WERI-Rb-1 (cell line): Measurements from ENCODE around the gene FAM193A.
A peak's percentile ranks its signal among the peaks of the same experiment; 100 is the strongest.

Experiments
- DNase-seq: peaks from one replicate; pipeline ENCODE4 v3.0.0-alpha.2; 2020
- H3K27ac ChIP-seq: fragments of 250-450 bp; sonication (Bioruptor Pico); 2 replicates; pipeline ENCODE4 v1.5.1; 2020; ENCODE audit warnings: mild to moderate bottlenecking, moderate library complexity
- H3K27me3 ChIP-seq: fragments of 250-450 bp; sonication (Bioruptor Pico); 2 replicates; pipeline ENCODE4 v1.5.1; 2021; ENCODE audit warnings: mild to moderate bottlenecking, low read depth, moderate library complexity; ENCODE audit not compliant: insufficient read depth, severe bottlenecking
- H3K36me3 ChIP-seq: fragments of 250-450 bp; sonication (Bioruptor Pico); 2 replicates; pipeline ENCODE4 v1.5.1; 2020; ENCODE audit warnings: mild to moderate bottlenecking, moderate library complexity
- H3K4me3 ChIP-seq: 2 replicates; pipeline ENCODE4 v1.5.1; 2011; ENCODE audit warnings: low read depth, mild to moderate bottlenecking, control low read depth, low read length
- H3K9me3 ChIP-seq: fragments of 250-450 bp; sonication (Bioruptor Pico); 2 replicates; pipeline ENCODE4 v1.5.1; 2021; ENCODE audit warnings: mild to moderate bottlenecking, moderate library complexity; ENCODE audit not compliant: severe bottlenecking
- CTCF ChIP-seq: IDR thresholded peaks from 2 replicates; pipeline ENCODE4 v1.5.1; 2011; ENCODE audit warnings: low read depth, mild to moderate bottlenecking, control low read depth, inconsistent platforms, low read length

Gene FAM193A

DNA sequence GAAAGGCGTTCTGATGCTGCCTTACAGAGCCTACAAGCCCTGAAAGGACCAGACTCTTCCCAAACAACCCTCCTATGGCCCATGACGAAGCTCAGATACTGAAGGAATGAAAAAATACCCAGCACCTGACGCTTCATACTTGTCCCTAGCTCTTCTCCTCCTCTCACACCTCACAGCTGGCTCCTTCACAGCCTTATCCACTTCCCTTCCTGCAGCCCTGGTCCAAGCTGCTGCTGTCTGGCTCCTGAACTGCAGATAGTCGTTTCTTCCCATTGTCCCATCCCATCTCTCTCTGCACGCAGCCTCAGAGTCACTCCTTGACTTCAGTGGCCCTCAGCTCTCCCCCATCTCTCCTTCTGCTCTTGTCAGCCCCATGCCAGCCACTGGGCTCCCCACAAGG, 56.6 kb downstream of the FAM193A start:
- peaks cover 21% of the 10 kb centered on the region for H3K36me3 ChIP-seq
- H3K27me3 ChIP-seq, result no peaks in the 10 kb centered on the region
- no peaks in the 10 kb centered on the region for H3K9me3 ChIP-seq
- no peak for DNase-seq
- H3K4me3 ChIP-seq, result no peak overlapping the region
- TF ChIP-seq CTCF, result no peak
- no peak overlapping the region for H3K27ac ChIP-seq

DNA sequence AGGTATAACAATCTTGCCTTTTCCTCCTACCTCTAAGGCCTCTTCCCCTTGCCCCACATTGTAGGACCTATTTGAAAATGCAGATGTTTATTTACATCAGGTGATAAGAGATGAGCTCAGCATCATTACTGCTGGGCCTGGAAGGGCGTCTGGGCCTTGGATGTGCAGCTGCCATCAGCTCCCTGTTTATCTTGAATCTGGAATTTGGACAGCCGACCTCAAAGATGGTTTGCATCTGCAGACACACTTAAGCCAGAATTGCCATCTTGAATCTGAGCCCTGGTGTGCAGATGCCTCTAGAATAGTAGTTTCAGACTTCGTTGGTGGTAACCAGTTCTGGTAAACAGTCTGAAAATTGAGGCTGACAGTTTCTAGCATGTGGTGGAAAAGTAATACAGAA, 59.0 kb downstream of the FAM193A start:
- Histone ChIP-seq H3K4me3 (no peak overlapping the region), H3K9me3 (no peaks in the 10 kb centered on the region), H3K27ac (no peak overlapping the region), H3K36me3 (peaks cover 43% of the 10 kb centered on the region), H3K27me3 (no peaks in the 10 kb centered on the region)
- TF ChIP-seq CTCF, result no peak
- DNase-seq, result no peak

DNA sequence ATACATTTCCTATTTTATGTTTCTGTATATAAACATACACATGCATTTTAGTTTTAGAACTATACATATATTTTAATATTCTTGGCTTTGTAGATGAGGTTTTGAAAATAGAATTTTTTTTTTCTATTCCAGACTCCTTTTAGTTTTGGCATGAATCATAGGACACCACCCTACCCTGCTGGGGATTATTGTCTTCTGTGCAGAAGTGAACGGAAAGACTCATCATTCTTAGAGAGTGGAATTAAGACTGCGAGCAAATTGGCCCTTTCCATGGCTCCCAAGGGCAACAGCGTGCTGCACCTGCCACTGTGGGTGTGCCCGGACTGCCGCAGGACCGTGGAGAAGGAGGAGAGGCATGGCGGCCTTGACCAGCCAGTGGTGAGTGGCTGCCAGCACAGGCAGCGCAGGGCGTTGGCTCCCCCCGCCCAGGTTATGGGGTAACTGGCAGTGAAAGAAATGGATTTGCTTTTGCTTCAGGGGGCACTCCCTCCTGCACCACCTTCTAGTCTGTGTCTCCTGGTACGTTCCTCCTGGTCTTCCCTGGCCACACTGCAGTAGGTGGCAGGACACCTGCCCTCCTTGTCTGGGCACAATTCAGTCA, 59.6 kb downstream of the FAM193A start:
- H3K27ac ChIP-seq, result no peak overlapping the region
- no peak for DNase-seq
- H3K9me3 ChIP-seq, result no peaks in the 10 kb centered on the region
- H3K27me3 ChIP-seq, result no peaks in the 10 kb centered on the region
- H3K4me3 ChIP-seq, result no peak overlapping the region
- H3K36me3 ChIP-seq, result peaks cover 48% of the 10 kb centered on the region
- TF ChIP-seq CTCF, result no peak

GRCh38 chr4:2596611-2597010, 60.2 kb downstream of the FAM193A start:
- Histone ChIP-seq H3K27ac (no peak overlapping the region), H3K36me3 (peaks cover 48% of the 10 kb centered on the region), H3K9me3 (no peaks in the 10 kb centered on the region), H3K4me3 (no peak overlapping the region), H3K27me3 (no peaks in the 10 kb centered on the region)
- no peak for TF ChIP-seq CTCF
- DNase-seq, result no peak

DNA sequence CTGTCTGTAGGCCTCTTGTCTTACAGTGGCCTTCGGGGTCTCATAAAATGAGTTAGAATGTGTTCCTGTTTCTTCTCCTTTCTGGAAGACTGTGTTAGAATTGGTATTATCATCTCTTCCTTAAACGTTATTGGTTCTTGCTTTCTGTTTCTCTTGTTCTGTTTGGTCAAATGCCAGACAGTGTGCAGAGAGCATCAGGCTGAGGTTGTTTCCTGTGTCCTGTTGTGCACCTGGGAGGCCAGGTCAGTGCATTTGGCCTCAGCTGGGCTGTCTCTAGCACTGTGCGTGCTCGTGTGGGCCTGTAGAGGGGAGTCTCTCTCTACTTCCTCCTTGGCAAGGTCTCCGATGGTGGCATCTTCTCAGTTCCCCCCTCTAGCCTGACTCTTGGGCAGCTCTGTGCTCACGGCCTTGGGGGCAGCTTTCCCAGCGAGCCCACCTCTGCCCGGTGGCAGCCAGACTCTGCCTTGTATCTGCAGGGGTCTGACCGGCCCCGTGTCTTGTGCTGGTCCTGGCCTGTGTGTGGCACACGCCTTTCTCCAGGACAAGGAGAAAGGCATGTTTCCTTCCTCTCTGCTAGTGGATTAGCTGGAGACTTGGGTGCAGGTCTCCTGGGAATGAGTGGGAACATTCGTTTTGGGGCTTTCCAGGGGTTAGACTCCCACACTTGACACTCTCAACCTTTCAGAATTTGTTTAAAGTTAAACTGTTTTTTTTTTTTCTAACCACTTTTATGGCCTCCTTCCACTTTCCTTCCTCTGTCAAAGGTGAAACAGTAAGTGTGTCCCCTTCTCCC, 62.3 kb downstream of the FAM193A start:
- H3K27ac ChIP-seq, result no peak overlapping the region
- peak; percentile 15; the same call in 1 of the 2 replicates for TF ChIP-seq CTCF
- DNase-seq, result no peak
- H3K36me3 ChIP-seq, result peaks cover 61% of the 10 kb centered on the region
- H3K4me3 ChIP-seq, result no peak overlapping the region
- no peaks in the 10 kb centered on the region for H3K27me3 ChIP-seq
- no peaks in the 10 kb centered on the region for H3K9me3 ChIP-seq
